Neuronal stem cell (in vitro differentiated cells): ENCODE data around the gene AGPAT2.

Experiments used
- DNase-seq: peaks from one replicate; pipeline ENCODE4 v3.0.0-alpha.2; 2013; ENCODE audit warnings: low spot score
- H2AFZ ChIP-seq: one replicate; pipeline ENCODE4 v1.6.1; 2013; ENCODE audit warnings: mild to moderate bottlenecking, low read length, inconsistent platforms
- H2AK5ac ChIP-seq: 2 replicates; pipeline ENCODE4 v1.6.1; 2013; ENCODE audit warnings: low read depth, mild to moderate bottlenecking, inconsistent platforms, low read length, moderate library complexity, mixed read lengths
- H2BK120ac ChIP-seq: 2 replicates; pipeline ENCODE4 v1.6.1; 2013; ENCODE audit warnings: low read depth, mild to moderate bottlenecking, inconsistent platforms, low read length, moderate library complexity, mixed read lengths
- H2BK12ac ChIP-seq: one replicate; pipeline ENCODE4 v1.6.1; 2013; ENCODE audit warnings: low read length, inconsistent platforms
- H2BK15ac ChIP-seq: 2 replicates; pipeline ENCODE4 v1.6.1; 2013; ENCODE audit warnings: mild to moderate bottlenecking, low read length, inconsistent platforms, mixed read lengths
- H2BK5ac ChIP-seq: one replicate; pipeline ENCODE4 v1.6.1; 2013; ENCODE audit warnings: inconsistent platforms, mild to moderate bottlenecking, low read length, moderate library complexity
- H3K14ac ChIP-seq: one replicate; pipeline ENCODE4 v1.6.1; 2013; ENCODE audit warnings: low read length, inconsistent platforms
- H3K18ac ChIP-seq: 2 replicates; pipeline ENCODE4 v1.6.1; 2013; ENCODE audit warnings: low read length, inconsistent platforms
- H3K23ac ChIP-seq: 2 replicates; pipeline ENCODE4 v1.6.1; 2013; ENCODE audit warnings: low read depth, mild to moderate bottlenecking, mixed read lengths, low read length, inconsistent platforms; ENCODE audit not compliant: poor library complexity
- H3K27ac ChIP-seq: replicated peaks from 3 replicates; pipeline ENCODE4 v1.5.1; 2013; ENCODE audit warnings: low read length, inconsistent platforms
- H3K27me3 ChIP-seq, 3 experiments: 2 replicates each; pipeline ENCODE4 v1.6.1; 2013; ENCODE audit warnings: low read length in 3 of 3, mild to moderate bottlenecking in 2 of 3, inconsistent platforms in 1 of 3, low read depth in 1 of 3, mixed read lengths in 1 of 3, moderate library complexity in 1 of 3; ENCODE audit not compliant: control insufficient read depth in 3 of 3, insufficient read depth in 3 of 3
- H3K36me3 ChIP-seq, 2 donors: replicated peaks in 1 of 2; 2 replicates each; pipeline ENCODE4 v1.6.1; 2013; ENCODE audit warnings: low read length in 2 of 2; ENCODE audit not compliant: control insufficient read depth in 2 of 2, insufficient read depth in 2 of 2
- H3K4ac ChIP-seq: 2 replicates; pipeline ENCODE4 v1.6.1; 2013; ENCODE audit warnings: inconsistent platforms, mild to moderate bottlenecking, low read length, moderate library complexity
- H3K4me1 ChIP-seq, 2 donors: 1 replicate in 1 of 2; 2 replicates in 1 of 2; pipeline ENCODE4 v1.6.1; 2013; ENCODE audit warnings: low read length in 2 of 2, low read depth in 1 of 2; ENCODE audit not compliant: control insufficient read depth in 2 of 2, insufficient read depth in 1 of 2
- H3K4me2 ChIP-seq: one replicate; pipeline ENCODE4 v1.6.1; 2013; ENCODE audit warnings: mild to moderate bottlenecking, low read length, inconsistent platforms; ENCODE audit not compliant: insufficient read depth, poor library complexity, severe bottlenecking
- H3K4me3 ChIP-seq, 2 donors: 2 replicates each; pipeline ENCODE4 v1.5.1; 2013; ENCODE audit warnings: low read length in 2 of 2, mild to moderate bottlenecking in 2 of 2, inconsistent platforms in 1 of 2, moderate library complexity in 1 of 2
- H3K79me1 ChIP-seq: one replicate; pipeline ENCODE4 v1.6.1; 2013; ENCODE audit warnings: low read depth, mild to moderate bottlenecking, inconsistent platforms, low read length, moderate library complexity
- H3K9ac ChIP-seq: one replicate; pipeline ENCODE4 v1.6.1; 2013; ENCODE audit warnings: mild to moderate bottlenecking, low read depth, low read length, inconsistent platforms; ENCODE audit not compliant: poor library complexity
- H3K9me3 ChIP-seq, 2 donors: replicated peaks in 1 of 2; 2 replicates each; pipeline versions ENCODE3 to v1.6.1; 2013; ENCODE audit warnings: low read length in 2 of 2, mild to moderate bottlenecking in 2 of 2, inconsistent platforms in 1 of 2, low read depth in 1 of 2, mixed read lengths in 1 of 2, moderate library complexity in 1 of 2; ENCODE audit not compliant: control insufficient read depth in 2 of 2, insufficient read depth in 1 of 2
- H4K8ac ChIP-seq: one replicate; pipeline ENCODE4 v1.6.1; 2013; ENCODE audit warnings: low read depth, mild to moderate bottlenecking, inconsistent platforms, low read length, moderate library complexity
- H4K91ac ChIP-seq: one replicate; pipeline ENCODE4 v1.6.1; 2013; ENCODE audit warnings: low read length, low read depth, mild to moderate bottlenecking, inconsistent platforms; ENCODE audit not compliant: poor library complexity
- WGBS, 2 donors: extraction: QIAGEN DNeasy Blood & Tissue Kit; methylation state at CpG; one replicate each; pipeline ENCODE4 v1.1.7; 2013; ENCODE audit warnings: missing lambda C conversion rate in 2 of 2, mixed read lengths in 1 of 2; ENCODE audit not compliant: insufficient read length in 2 of 2, insufficient replicate concordance in 1 of 2; ENCODE audit errors: extremely low coverage in 2 of 2; 5-methylcytosine and 5-hydroxymethylcytosine counted together

Gene AGPAT2

DNA sequence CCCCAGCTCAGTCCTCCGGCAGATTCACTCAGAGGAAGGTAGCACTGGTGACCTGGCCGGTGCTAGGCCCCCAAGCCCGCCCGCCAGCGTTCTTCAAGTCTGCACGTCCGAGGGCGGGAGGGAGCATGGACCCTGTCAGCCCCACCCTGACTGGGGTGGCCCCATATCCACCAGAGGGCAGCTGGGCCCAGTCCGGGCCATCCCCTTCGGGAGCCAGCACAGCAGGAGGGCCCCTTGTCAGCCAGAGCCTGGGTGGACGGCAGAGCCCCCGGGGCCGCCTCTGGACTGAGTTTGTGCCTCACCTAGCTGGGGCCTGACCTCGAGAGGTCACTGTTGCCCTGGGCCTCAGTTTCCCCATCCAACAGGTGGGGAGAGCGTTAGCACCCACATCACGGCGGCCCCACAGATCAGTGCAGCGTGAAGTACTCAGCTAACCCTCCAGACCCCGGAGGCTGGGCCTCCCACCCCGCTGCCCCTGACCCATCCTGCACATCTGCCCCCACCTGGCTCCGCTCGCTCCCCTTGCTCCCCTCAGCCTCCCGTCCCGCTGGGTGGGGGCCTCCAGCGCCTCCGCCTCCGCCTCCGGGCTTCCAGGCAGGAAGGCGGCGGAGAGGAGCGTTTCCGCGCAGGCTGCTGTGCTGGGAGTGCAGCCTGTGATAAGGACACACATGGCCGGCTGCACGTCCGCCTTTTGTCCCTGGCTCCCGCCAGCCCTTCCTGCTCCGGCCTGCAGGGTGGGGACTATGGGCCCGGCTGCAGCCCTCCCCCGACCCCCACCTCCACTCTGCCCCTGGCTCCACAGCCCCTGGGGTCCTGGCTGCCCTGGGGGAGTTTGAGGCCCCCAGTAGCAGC, 41.1 kb downstream of the AGPAT2 start:
- H3K9ac ChIP-seq, result peak overlapping the region; percentile 63
- WGBS, 2 donors, result no CpG with 5 or more reads among the region's 40 CpGs
- peak overlapping the region; percentile 97 for H3K14ac ChIP-seq
- peak overlapping the region; percentile 90 for H3K18ac ChIP-seq
- H3K4me3 ChIP-seq, result no peak overlapping the region
- peak overlapping the region; percentile 83 for H2BK5ac ChIP-seq
- peaks cover 17 to 32% of the 10 kb centered on the region in 2 donors for H3K4me1 ChIP-seq
- peak overlapping the region; percentile 76 for H2BK120ac ChIP-seq
- H4K8ac ChIP-seq, result no peak overlapping the region
- H3K4me2 ChIP-seq, result no peak overlapping the region
- H2AK5ac ChIP-seq, result peak overlapping the region; percentile 100
- no peaks in the 10 kb centered on the region for H3K36me3 ChIP-seq
- H3K27ac ChIP-seq, result peak overlapping the region; percentile 25
- peak overlapping the region; percentile 56 for H4K91ac ChIP-seq
- peak overlapping the region; percentile 100 for H2BK15ac ChIP-seq
- peak overlapping the region; percentile 84 for H2BK12ac ChIP-seq
- H3K4ac ChIP-seq, result peak overlapping the region; percentile 98
- H2AFZ ChIP-seq, result peak overlapping the region; percentile 99
- peak overlapping the region; percentile 83 for H3K23ac ChIP-seq
- peaks cover 2% of the 10 kb centered on the region for H3K79me1 ChIP-seq
- H3K9me3 ChIP-seq, result peaks cover 0 to 2% of the 10 kb centered on the region in 2 donors
- DNase-seq, result no peak
- no peaks in the 10 kb centered on the region for H3K27me3 ChIP-seq

DNA sequence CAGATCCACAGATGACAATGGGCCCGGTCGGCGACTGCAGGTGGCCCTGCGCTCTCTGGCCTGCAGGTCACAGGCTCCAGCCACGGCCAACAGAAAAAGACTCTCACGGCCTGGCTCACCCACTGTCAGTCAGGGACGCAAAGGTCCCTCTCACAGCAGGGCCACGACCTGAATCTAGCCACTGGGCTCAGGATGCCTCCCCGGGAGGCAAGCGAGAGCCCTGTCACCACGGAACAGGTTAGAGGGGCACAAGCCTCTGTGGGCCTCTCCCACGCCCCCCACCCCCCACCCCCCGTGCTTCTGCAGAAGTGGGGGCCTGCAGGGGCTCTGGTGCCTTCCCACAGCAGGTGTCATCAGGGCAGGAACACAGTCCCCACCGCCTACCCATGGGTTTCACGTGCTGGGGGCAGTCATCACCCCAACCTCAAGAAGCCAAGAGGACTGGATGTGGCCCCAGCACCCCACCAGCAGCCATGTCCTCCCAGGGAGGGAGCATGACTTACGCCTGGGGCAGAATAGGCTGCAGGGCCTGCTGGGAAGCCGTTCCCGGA, 41.8 kb downstream of the AGPAT2 start:
- H3K27me3 ChIP-seq, result no peaks in the 10 kb centered on the region
- peak overlapping the region; percentile 56 for H3K14ac ChIP-seq
- peaks cover 2% of the 10 kb centered on the region for H3K79me1 ChIP-seq
- no peak overlapping the region for H3K27ac ChIP-seq
- DNase-seq, result no peak
- peak overlapping the region; percentile 83 for H2BK5ac ChIP-seq
- H4K91ac ChIP-seq, result peak overlapping the region; percentile 56
- H3K4me3 ChIP-seq, result no peak overlapping the region
- peaks cover 17 to 32% of the 10 kb centered on the region in 2 donors for H3K4me1 ChIP-seq
- peak overlapping the region; percentile 90 for H3K18ac ChIP-seq
- no CpG with 5 or more reads among the region's 18 CpGs for WGBS, 2 donors
- H2AK5ac ChIP-seq, result peak overlapping the region; percentile 100
- H3K4ac ChIP-seq, result peak overlapping the region; percentile 95
- peak overlapping the region; percentile 99 for H2AFZ ChIP-seq
- H3K23ac ChIP-seq, result peak overlapping the region; percentile 83
- peak overlapping the region; percentile 100 for H2BK15ac ChIP-seq
- H3K36me3 ChIP-seq, result no peaks in the 10 kb centered on the region
- peaks cover 0 to 2% of the 10 kb centered on the region in 2 donors for H3K9me3 ChIP-seq
- H3K4me2 ChIP-seq, result no peak overlapping the region
- peak overlapping the region; percentile 97 for H2BK12ac ChIP-seq
- H2BK120ac ChIP-seq, result peak overlapping the region; percentile 76
- H4K8ac ChIP-seq, result peak overlapping the region; percentile 17
- H3K9ac ChIP-seq, result no peak overlapping the region

DNA sequence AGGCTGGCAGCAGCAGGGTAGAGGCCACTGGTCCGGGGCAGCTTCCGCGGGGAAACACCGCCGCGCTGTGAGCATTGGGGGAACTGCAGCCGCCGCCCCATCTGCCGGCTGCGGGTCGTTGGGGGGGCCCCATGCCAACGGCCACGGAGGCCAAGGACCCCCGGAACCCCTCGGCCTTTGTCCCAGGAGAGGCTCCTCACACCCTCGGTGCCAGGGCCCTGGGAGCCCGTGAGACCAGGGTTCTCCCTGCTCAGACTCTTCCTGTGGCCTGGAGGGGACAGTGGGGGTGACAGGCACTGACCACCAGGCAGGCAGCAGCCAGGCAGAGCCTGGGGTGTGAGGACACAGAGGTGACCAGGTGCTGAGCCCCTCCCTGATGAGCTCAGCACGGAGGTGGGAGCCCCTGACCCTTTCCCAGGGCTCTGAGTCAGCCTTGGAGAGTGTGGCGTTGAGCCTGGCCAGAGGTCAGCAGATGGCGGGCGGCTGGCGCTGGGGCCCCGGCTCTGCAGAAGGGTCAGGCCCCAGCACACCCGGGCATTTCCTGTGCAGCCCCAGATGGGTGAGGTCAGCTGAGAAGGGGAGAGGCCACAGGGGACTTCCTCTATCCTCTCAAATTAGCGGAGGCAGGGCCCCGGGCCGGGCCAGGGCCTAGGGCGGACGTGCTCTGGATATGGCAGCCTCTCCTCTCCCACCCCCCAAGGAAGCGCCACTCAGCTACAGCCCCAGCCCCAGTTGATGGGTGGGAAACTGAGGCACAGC, 42.5 kb downstream of the AGPAT2 start:
- no peak overlapping the region for H2BK5ac ChIP-seq
- no peaks in the 10 kb centered on the region for H3K36me3 ChIP-seq
- peak overlapping the region; percentile 91 for H3K18ac ChIP-seq
- H2BK12ac ChIP-seq, result peak overlapping the region; percentile 97
- peak overlapping the region; percentile 100 for H2AK5ac ChIP-seq
- H2BK15ac ChIP-seq, result peak overlapping the region; percentile 100
- peak; percentile 51 for DNase-seq
- no peak overlapping the region for H4K91ac ChIP-seq
- peak overlapping the region; percentile 35 for H2BK120ac ChIP-seq
- peak overlapping the region; percentile 23 for H3K4ac ChIP-seq
- no peak overlapping the region for H3K9ac ChIP-seq
- peak overlapping the region; percentile 99 for H2AFZ ChIP-seq
- H3K27ac ChIP-seq, result no peak overlapping the region
- H3K14ac ChIP-seq, result no peak overlapping the region
- H4K8ac ChIP-seq, result no peak overlapping the region
- peaks cover 0 to 2% of the 10 kb centered on the region in 2 donors for H3K9me3 ChIP-seq
- H3K4me3 ChIP-seq, result peak overlapping the region in 1 of 2 donors; percentile 8
- WGBS, 2 donors, result no CpG with 5 or more reads among the region's 30 CpGs
- H3K23ac ChIP-seq, result peak overlapping the region; percentile 83
- peaks cover 2% of the 10 kb centered on the region for H3K79me1 ChIP-seq
- no peaks in the 10 kb centered on the region for H3K27me3 ChIP-seq
- H3K4me1 ChIP-seq, result peaks cover 17 to 32% of the 10 kb centered on the region in 2 donors
- H3K4me2 ChIP-seq, result peak overlapping the region; percentile 41

DNA sequence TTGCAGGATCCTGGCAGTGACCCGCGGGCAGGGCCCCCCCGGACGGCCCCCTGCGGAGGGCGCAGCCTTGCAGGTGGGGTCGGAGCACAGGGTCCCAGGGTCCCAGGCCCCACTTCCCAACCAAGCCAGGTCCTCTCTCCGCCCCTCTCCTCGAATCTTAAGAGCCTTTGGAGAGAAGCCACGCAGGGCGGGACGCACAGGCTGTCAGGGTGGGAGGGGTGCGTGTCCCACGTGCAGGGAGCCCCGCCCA, 43.0 kb downstream of the AGPAT2 start:
- Histone ChIP-seq H3K27ac (no peak overlapping the region), H3K4me1 (peaks cover 17 to 32% of the 10 kb centered on the region in 2 donors), H3K9ac (no peak overlapping the region), H3K79me1 (peaks cover 2% of the 10 kb centered on the region), H3K4me3 (no peak overlapping the region), H3K4me2 (peak overlapping the region; percentile 41), H2BK12ac (no peak overlapping the region), H2BK120ac (peak overlapping the region; percentile 35), H3K23ac (peak overlapping the region; percentile 53), H3K18ac (peak overlapping the region; percentile 38), H2BK15ac (peak overlapping the region; percentile 100), H3K27me3 (no peaks in the 10 kb centered on the region), H4K8ac (no peak overlapping the region), H4K91ac (no peak overlapping the region), H3K4ac (no peak overlapping the region), H2AFZ (peak overlapping the region; percentile 99), H3K36me3 (no peaks in the 10 kb centered on the region), H2BK5ac (peak overlapping the region; percentile 1), H3K9me3 (peaks cover 0 to 2% of the 10 kb centered on the region in 2 donors), H2AK5ac (peak overlapping the region; percentile 48), H3K14ac (no peak overlapping the region)
- WGBS, 2 donors, result no CpG with 5 or more reads among the region's 15 CpGs
- no peak for DNase-seq
